Pancreas (tissue), 10 donors: Measurements from ENCODE around the gene PLXNC1. TPM values are rescaled to one million over a fixed set of nuclear protein-coding genes. Genes with fewer than 3 reads are reported as not detected.
A peak's percentile ranks its signal among the peaks of the same experiment; 100 is the strongest.

ENCODE experiments used
- ATAC-seq, 4 donors: fragments of 200-7000 bp; cut with Tn5 transposase; one replicate each; pipeline versions ENCODE4 v1.8.0 to v1.9.1; 2020; ENCODE audit warnings: mild to moderate bottlenecking in 4 of 4, moderate library complexity in 4 of 4
- DNase-seq, 6 donors: peaks; one replicate each; pipeline ENCODE4 v3.0.0-alpha.2; 2020
- FAIRE-seq: peaks from 2 replicates; lab custom pipeline; 2012; peaks lifted over from hg19 to GRCh38; lab: Jason Lieb, UNC
- H3K27ac ChIP-seq, 4 donors: fragments of 200-600 bp; sonication (generic); 1 replicate in 3 of 4; 2 replicates in 1 of 4; pipeline versions ENCODE4 v1.5.0 to v1.8.0; 2020
- H3K27me3 ChIP-seq, 4 donors: fragments of 200-600 bp; one replicate each; pipeline ENCODE4 v1.8.0; 2021
- H3K36me3 ChIP-seq, 3 donors: fragments of 200-600 bp; sonication (generic) in 1 of 3; one replicate each; pipeline versions ENCODE4 v1.5.0 to v1.8.0; 2020 to 2021
- H3K4me1 ChIP-seq, 3 donors: fragments of 200-600 bp; one replicate each; pipeline ENCODE4 v1.8.0; 2021
- H3K4me3 ChIP-seq, 4 donors: fragments of 200-600 bp; sonication (generic) in 2 of 4; one replicate each; pipeline versions ENCODE4 v1.5.0 to v1.8.0; 2020 to 2021
- H3K9me3 ChIP-seq, 4 donors: fragments of 200-600 bp; one replicate each; pipeline ENCODE4 v1.8.0; 2021
- WGBS, 2 donors: extraction: QIAGEN DNeasy Blood & Tissue Kit; methylation state at CpG; one replicate each; pipeline ENCODE4 v1.1.7; 2013; 5-methylcytosine and 5-hydroxymethylcytosine counted together
- intact Hi-C, 3 donors: fragments of 100-400 bp; cut with DNase I; formaldehyde crosslinking; loops; one replicate each; pipeline versions ENCODE4 v1.11.1 to v1.14.2; 2022
- polyA plus RNA-seq, 2 donors: library from polyadenylated mRNA; stranded (reverse); fragments of 200-250 nt; gene quantifications; one replicate each; pipeline ENCODE4 v1.2.3, GENCODE V29; 2013
- total RNA-seq, 6 donors: library from RNA; stranded (reverse); fragmentation: NEBNext Ultra II Directional in 4 of 6; extraction: Animal tissue kit (Norgen Biotek cat#: 25700) in 4 of 6; gene quantifications; one replicate each; pipeline versions ENCODE4 v1.2.1 to v1.2.4, GENCODE V29; 2021 to 2023
- TF ChIP-seq, protein P1 (sequence below), 4 donors: fragments of 200-600 bp; sonication (generic) in 3 of 4; IDR thresholded peaks; one replicate each; pipeline versions ENCODE4 v1.5.0 to v1.8.0; 2021; ENCODE audit warnings: antibody characterized with exemption in 4 of 4
- donor health status: healthy with polysubstance abuse.
- donor health status: DM: no; HTN: no; CAD: no; lungs with moderate emphysema.
- donor health status: DM: no; HTN: no; CAD: no.
- donor health status: control.
- donor health status: control.
- donor health status: Bipolar disorder and iron deficiency.
- donor health status: DM: yes; HTN: yes; CAD: no.
- donor health status: DM: no; HTN: no; CAD: no.
- donor health status: DM: no; HTN: no; CAD: no.
- donor health status: DM: yes; HTN: yes; CAD: no.

Gene PLXNC1
- total RNA-seq (10 to 100 TPM in 1 of 6 donors, 1 to 10 TPM in 4, under 1 TPM in 1; 0.92 to 13.7 (median 2.0) TPM), polyA plus RNA-seq (1 to 10 TPM in 1 of 2 donors, under 1 TPM in 1; 0.53 to 3.8 TPM)

DNA sequence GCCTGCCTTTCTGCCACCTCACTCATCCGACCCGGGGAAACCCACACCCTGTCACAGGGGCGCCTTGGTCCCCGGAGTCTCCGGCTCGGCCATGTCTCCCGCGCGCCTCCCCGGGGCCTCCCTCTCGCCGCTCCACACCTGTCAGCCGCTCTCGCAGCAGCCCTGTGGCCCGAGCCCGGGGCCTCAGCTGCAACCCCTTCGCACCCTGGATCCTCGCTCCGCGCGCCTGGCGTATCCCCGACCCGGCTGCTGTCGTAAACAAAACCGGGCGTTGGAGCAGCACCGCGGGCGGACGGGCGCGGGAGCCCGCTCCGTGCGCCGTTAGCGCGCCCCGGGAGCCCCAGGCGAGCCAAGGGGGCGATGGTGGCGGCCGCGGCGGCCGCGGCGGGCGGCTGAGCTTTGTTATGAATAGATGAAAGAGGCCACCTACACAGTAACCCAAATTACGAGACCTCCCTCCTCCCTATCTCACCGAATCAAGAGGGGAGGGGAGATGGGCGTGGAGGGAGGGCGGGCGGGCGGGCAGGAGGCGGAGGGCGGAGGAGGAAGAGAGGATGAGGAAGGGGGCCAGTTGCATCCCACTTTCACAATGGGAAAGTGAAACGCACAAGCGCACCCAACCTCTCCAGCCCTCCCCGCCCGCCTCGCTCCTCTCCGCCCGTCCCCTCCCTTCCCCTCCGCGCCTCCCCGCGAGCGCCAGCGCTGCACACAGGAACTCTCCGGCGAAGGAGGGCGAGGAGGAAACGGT lies at the start of gene PLXNC1:
TSS of gene PLXNC1 (plus strand) at position 587 of the 748 bp plus-strand sequence. CDS start 395 bp downstream, outside the sequence.
- ATAC-seq (peak in 3 of 4 donors; percentile 26 to 61 (median 34)), DNase-seq (peak in 3 of 6 donors; percentile 54 to 73 (median 69)), FAIRE-seq (no peak)
- Histone ChIP-seq H3K9me3 (no peaks in the 10 kb centered on the region), H3K27me3 (peaks cover 0 to 14% (median 3%) of the 10 kb centered on the region in 4 donors), H3K4me1 (peaks cover 0 to 8% (median 5%) of the 10 kb centered on the region in 3 donors), H3K4me3 (peak within 1 kb of the TSS; percentile 26 to 54 (median 39)), H3K27ac (peak within 1 kb of the TSS in 2 of 4 donors; percentile 33 to 39), H3K36me3 (no peaks in the 10 kb centered on the region)
- TF ChIP-seq, protein P1, sequence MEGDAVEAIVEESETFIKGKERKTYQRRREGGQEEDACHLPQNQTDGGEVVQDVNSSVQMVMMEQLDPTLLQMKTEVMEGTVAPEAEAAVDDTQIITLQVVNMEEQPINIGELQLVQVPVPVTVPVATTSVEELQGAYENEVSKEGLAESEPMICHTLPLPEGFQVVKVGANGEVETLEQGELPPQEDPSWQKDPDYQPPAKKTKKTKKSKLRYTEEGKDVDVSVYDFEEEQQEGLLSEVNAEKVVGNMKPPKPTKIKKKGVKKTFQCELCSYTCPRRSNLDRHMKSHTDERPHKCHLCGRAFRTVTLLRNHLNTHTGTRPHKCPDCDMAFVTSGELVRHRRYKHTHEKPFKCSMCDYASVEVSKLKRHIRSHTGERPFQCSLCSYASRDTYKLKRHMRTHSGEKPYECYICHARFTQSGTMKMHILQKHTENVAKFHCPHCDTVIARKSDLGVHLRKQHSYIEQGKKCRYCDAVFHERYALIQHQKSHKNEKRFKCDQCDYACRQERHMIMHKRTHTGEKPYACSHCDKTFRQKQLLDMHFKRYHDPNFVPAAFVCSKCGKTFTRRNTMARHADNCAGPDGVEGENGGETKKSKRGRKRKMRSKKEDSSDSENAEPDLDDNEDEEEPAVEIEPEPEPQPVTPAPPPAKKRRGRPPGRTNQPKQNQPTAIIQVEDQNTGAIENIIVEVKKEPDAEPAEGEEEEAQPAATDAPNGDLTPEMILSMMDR (IDR thresholded peaks at IDR 0.05): no peak
- intact Hi-C loops: no loop called here
- WGBS, 2 donors: 1 to 2% methylated on average over 43 to 67 of the region's 75 CpGs

DNA sequence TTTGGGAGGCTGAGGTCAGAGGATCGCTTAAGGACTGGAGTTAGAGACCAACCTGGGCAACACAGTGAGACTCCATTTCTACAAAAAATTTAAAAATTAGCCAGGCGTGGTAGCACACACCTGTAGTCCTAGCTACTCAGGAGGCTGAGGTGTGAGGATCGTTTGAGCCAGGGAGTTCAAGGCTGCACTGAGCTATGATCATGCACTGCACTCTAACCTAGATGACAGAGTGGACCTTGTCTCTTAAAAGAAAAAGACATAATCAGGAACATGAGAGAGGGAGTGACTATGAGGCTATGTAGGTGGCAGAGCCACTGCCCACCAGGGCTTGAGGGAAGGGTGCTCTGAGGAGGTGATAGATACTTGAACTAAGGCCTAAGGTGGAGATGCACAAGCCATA lies 49.2 kb upstream of the PLXNC1 start:
- Histone ChIP-seq H3K36me3 (no peaks in the 10 kb centered on the region), H3K4me3 (no peak overlapping the region), H3K27me3 (no peaks in the 10 kb centered on the region), H3K27ac (no peak overlapping the region), H3K4me1 (no peaks in the 10 kb centered on the region), H3K9me3 (no peaks in the 10 kb centered on the region)
- intact Hi-C loops: loop anchor here in 2 of 3 donors (5.0 to 10.0 kb wide), 2 partner anchors 532 to 534 kb away; no protein-coding TSS in a partner anchor
- WGBS, 2 donors: 66 to 74% methylated on average over 3 of the region's 3 CpGs
- ATAC-seq (no peak), FAIRE-seq (no peak), DNase-seq (no peak)
- TF ChIP-seq, protein P1 (IDR thresholded peaks at IDR 0.05): no peak

DNA sequence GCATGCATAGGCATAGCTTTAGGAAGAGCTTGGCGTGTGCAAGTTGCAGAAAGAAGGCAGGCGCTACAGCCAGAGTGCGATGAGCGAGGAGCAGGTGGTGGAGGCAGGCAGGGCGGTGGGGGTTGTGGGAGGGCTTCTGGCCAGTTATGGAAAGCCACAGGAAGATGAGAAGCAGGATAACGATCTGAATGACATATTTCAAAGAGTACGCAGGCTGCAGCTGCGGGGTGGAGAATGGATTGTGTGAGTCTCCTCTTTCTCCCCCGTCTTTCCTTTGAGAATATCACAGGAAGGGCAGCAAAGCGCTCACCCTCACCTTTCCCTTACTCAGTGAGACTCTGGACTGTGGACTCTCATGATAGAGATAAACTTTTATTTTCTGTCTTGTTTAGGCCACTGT lies 48.7 kb upstream of the PLXNC1 start:
- DNase-seq: no peak
- intact Hi-C loops: loop anchor here (5.0 to 10.0 kb wide), 3 partner anchors 532 to 595 kb away; no protein-coding TSS in a partner anchor
- no peak overlapping the region for H3K27ac ChIP-seq
- no peaks in the 10 kb centered on the region for H3K36me3 ChIP-seq
- TF ChIP-seq, protein P1 (IDR thresholded peaks at IDR 0.05): no peak
- no peaks in the 10 kb centered on the region for H3K4me1 ChIP-seq
- no peak for ATAC-seq
- no peak overlapping the region for H3K4me3 ChIP-seq
- H3K9me3 ChIP-seq: no peaks in the 10 kb centered on the region
- 58 to 63% methylated on average over 10 of the region's 10 CpGs for WGBS, 2 donors
- H3K27me3 ChIP-seq: no peaks in the 10 kb centered on the region
- FAIRE-seq: no peak

DNA sequence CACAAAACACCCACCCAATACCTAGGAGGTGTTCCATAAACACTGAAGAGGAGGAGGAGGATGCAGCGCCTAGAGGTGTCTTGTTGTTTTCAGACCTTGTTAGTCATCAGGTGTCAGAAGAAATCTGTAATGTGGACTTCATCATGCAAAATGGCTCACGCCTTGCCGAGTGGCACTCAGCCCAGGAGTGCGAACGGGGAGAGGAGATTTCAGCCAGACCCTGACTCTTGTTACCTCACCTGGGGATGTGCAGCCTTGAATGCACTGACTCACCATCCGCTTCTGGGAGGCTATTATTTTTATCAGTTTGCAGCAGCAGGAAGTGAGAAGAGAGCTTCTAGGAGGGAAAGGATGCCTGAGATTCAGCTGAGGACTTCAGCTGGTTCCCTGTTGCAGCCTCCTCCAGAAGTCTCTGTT lies 48.2 kb upstream of the PLXNC1 start:
- ATAC-seq (no peak), DNase-seq (peak in 1 of 6 donors; percentile 16), FAIRE-seq (no peak)
- no peak overlapping the region for H3K4me3 ChIP-seq
- no peaks in the 10 kb centered on the region for H3K9me3 ChIP-seq
- no peaks in the 10 kb centered on the region for H3K4me1 ChIP-seq
- no peaks in the 10 kb centered on the region for H3K36me3 ChIP-seq
- no peaks in the 10 kb centered on the region for H3K27me3 ChIP-seq
- TF ChIP-seq, protein P1 (IDR thresholded peaks at IDR 0.05): no peak
- intact Hi-C loops: loop anchor here in 2 of 3 donors (10.0 kb wide), 2 partner anchors 535 to 595 kb away; no protein-coding TSS in a partner anchor
- 48 to 70% methylated on average over 6 of the region's 6 CpGs for WGBS, 2 donors
- no peak overlapping the region for H3K27ac ChIP-seq
